GM23338 (cell line): Measurements from ENCODE around the gene CHIA.

Experiments
- CREB1 ChIP-seq: fragments of 250-450 bp; sonication (Bioruptor Pico); IDR thresholded peaks from 2 replicates; pipeline ENCODE4 v1.5.0; 2020; ENCODE audit warnings: low read depth, mild to moderate bottlenecking, moderate library complexity
- CTCF ChIP-seq, 2 experiments: fragments of 200-600 bp in 1 of 2; sonication (generic) in 1 of 2; conservative IDR thresholded peaks; 2 replicates each; pipeline versions ENCODE4 v1.5.1 to v1.6.1; 2016 to 2017; ENCODE audit warnings: antibody characterized with exemption in 2 of 2, low read depth in 2 of 2, mild to moderate bottlenecking in 2 of 2, moderate library complexity in 1 of 2
- ETS1 ChIP-seq: IDR thresholded peaks from 2 replicates; pipeline ENCODE4 v1.6.1; 2016; ENCODE audit warnings: antibody characterized with exemption
- EZH2 ChIP-seq: fragments of 200-600 bp; sonication (generic); IDR thresholded peaks from one replicate; pipeline ENCODE4 v1.8.0; 2017; ENCODE audit warnings: antibody characterized with exemption, mild to moderate bottlenecking, low read depth; ENCODE audit not compliant: unreplicated experiment
- EZH2phosphoT487 ChIP-seq: fragments of 200-600 bp; sonication (generic); IDR thresholded peaks from one replicate; pipeline ENCODE4 v1.8.1; 2018; ENCODE audit warnings: antibody characterized with exemption; ENCODE audit not compliant: unreplicated experiment
- JUNB ChIP-seq: IDR thresholded peaks from one replicate; pipeline ENCODE4 v1.6.1; 2016; ENCODE audit warnings: antibody characterized with exemption; ENCODE audit not compliant: unreplicated experiment
- NANOG ChIP-seq: IDR thresholded peaks from 2 replicates; pipeline ENCODE4 v1.6.1; 2016; ENCODE audit warnings: antibody characterized with exemption, borderline replicate concordance
- POLR2AphosphoS5 ChIP-seq: IDR thresholded peaks from 2 replicates; pipeline ENCODE4 v1.6.1; 2016; ENCODE audit warnings: antibody characterized with exemption, low read depth
- REST ChIP-seq: IDR thresholded peaks from one replicate; pipeline ENCODE4 v1.6.1; 2018; ENCODE audit warnings: antibody characterized with exemption; ENCODE audit not compliant: unreplicated experiment
- STAT1 ChIP-seq: IDR thresholded peaks from one replicate; pipeline ENCODE4 v1.6.1; 2016; ENCODE audit warnings: antibody characterized with exemption; ENCODE audit not compliant: unreplicated experiment
- ZNF331 ChIP-seq: fragments of 250-450 bp; sonication (Bioruptor Pico); IDR thresholded peaks from 2 replicates; pipeline ENCODE4 v1.5.0; 2020; ENCODE audit warnings: low read depth, mild to moderate bottlenecking, moderate library complexity

- no peak for TF ChIP-seq CTCF (conservative IDR thresholded peaks at IDR 0.05; ENCODE audit: low read depth in 2 of 2)
- TF ChIP-seq EZH2phosphoT487, result no peak
- no peak for TF ChIP-seq POLR2AphosphoS5
- TF ChIP-seq JUNB, result no peak
- TF ChIP-seq NANOG, result no peak
- no peak for TF ChIP-seq STAT1
- TF ChIP-seq REST, result no peak
- no peak for TF ChIP-seq EZH2
- no peak for TF ChIP-seq CREB1 (CRISPR knock-in tag)
- no peak for TF ChIP-seq ETS1
- TF ChIP-seq ZNF331 (CRISPR knock-in tag), result no peak
Observed at GRCh38 chr1:111256988-111257658, 33.5 kb upstream of the CHIA start.
